GM21360 (cell line): ENCODE measurements around the gene VWA8.
"Not testable (repeated sequence)": the region's sequence is repeated elsewhere in the genome, so short reads cannot be mapped to it uniquely, and the experiment has no call there.

ENCODE experiments used
- ATAC-seq: cut with Tn5 transposase; IDR thresholded peaks from one replicate; pipeline ENCODE4 v1.9.1; 2021; ENCODE audit warnings: mild to moderate bottlenecking, moderate library complexity; ENCODE audit not compliant: unreplicated experiment

Gene VWA8

GRCh38 chr13:41812237-41812636 lies 148.7 kb downstream of the VWA8 start:
- no peak for ATAC-seq

DNA sequence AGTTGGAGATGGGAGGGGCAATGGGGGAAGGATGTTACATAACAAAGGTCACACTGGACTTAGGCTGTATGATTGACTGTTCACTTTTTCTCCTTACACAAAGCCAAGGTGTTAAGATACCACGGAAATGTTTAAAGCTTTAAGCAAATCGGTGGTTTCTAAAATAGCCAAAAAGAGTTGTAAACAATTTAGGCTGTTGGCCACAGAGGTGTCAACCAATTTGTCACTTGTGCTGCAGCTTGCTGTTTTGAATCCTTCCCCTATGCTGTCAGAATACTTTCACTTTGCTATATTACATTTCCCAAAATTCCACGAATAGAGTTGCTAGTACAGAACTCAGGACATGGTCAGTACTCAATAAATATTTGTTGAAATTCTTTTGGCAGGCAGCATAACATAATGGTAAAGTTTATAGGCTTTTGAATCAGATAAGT lies 149.3 kb downstream of the VWA8 start:
- ATAC-seq: no peak

GRCh38 chr13:41809962-41810361 lies 150.9 kb downstream of the VWA8 start:
- ATAC-seq: no peak

- ATAC-seq: not testable (repeated sequence)
These were observed 157.5 kb downstream of the VWA8 start for GRCh38 chr13:41803445-41803735.

GRCh38 chr13:41802684-41803444 lies 158.0 kb downstream of the VWA8 start:
- ATAC-seq: no peak

- no peak for ATAC-seq
These were observed 158.7 kb downstream of the VWA8 start for GRCh38 chr13:41802043-41802683.

DNA sequence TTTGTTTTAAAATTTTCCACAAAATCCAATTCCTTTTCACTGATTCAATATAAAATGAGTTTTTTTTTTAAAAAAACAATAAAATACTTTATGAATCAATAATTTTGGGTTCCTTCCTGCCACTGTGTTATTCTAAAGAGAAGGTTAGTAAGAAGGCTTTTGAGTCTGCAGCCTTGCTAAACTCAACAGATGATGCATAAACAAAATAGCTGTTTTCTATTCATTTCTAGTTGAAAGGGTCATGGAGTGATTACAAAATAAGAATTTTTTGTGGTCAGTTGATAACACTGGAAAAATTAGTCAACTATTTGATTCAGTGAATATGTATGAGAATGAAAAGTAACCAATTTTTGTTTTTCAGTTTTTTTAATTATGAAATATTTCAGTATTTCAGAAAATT lies 169.9 kb downstream of the VWA8 start:
- ATAC-seq: no peak

DNA sequence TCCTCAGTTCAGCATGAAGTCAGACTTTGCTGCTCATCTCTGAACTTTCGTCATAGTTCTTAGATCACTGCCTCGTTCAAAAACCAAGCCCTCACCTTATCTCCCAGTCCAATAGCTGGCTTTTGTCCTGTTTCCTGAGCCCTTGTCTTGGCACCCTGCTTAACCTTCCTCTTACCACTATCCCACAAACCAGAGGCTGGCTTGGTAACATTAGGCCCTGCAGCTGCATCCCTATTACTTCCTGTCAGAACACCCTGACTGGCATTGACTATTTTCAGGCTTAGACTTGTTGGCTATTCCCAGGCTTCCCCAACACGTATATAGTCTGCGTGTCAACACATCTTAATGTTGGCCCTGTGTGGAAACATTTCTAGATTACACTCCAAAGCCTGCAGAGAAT lies 172.4 kb downstream of the VWA8 start:
- ATAC-seq: no peak

DNA sequence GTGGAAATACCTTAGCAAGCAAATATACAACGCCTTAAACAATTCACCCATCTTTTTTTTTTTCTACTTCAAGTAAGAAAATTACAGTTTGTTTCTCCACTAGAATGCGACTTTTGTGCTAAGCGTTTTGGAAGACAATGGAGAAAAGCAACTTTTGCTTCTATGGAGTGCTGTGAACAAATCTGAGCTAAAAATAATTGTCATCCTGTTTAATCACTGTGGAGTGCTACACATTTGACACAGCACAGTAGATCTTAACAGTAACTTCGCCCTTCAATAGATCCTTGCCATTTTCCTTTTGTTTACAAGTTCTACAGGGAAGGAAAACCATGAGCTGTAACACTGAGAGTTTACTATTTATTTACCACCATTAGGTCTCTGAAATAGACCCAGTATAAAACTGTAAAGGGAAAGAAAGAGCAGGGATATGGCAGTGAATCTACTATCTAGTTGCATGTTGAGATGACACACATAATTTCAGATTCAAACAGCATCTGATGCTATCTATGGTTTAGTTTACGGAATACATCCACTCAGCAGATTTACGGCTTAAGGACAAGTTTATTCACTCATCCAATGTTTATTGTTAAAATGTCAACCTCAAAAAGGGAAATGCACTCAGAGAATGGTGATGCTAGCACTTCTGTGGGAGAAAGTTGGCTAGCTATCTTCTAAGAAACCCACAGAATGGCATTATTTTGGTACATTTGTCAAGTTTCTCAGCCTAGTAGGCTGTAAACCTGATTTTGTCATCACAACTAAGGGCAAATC lies 175.3 kb downstream of the VWA8 start:
- ATAC-seq: no peak

GRCh38 chr13:41782086-41782485 lies 178.8 kb downstream of the VWA8 start:
- no peak for ATAC-seq

DNA sequence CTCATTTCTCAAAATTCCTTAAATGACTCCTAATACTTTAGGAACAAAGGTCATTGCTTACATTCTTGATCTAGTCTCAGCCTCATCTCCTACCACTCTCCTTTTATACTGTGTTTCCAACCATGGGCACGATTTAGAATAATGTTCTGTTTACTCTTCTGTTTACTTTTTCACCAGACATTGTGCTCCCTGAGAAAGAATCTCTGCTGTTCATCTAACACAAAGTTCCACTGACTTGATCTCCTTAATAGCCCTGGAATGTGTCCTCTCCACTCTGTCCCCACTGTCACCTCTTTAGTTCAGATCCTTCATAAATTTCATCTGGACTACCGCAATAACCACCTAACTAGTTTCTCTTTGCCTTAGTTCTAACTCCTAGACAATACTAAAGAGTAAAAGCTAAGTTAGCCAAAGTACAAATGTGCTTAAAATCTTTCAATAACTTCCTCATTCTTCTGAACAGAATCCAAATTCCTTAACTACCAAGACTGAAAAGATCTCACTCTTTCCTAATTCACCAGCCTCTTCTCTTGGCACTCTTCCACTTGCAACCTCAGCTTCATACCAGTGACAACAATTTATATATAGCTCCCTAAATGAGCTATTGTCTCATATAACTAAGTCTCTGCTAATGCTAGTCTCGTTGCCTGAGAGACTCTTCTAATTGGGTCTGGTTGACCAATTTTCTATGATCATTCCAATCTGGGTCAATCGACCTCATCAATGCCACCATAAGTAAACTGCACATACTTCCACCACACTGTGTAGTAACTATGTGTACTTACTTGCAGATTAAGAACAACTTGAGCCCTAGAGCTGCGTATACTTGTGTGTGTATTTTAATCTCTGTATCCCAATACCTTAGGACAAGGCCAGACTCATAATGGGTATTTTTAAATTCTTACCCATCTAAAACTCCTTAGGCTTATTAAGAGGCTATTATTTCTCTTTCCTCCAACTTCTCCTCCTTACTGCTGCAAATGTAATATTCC lies 179.9 kb downstream of the VWA8 start:
- ATAC-seq: no peak

- no peak for ATAC-seq
These were observed 185.7 kb downstream of the VWA8 start for GRCh38 chr13:41775251-41775650.

DNA sequence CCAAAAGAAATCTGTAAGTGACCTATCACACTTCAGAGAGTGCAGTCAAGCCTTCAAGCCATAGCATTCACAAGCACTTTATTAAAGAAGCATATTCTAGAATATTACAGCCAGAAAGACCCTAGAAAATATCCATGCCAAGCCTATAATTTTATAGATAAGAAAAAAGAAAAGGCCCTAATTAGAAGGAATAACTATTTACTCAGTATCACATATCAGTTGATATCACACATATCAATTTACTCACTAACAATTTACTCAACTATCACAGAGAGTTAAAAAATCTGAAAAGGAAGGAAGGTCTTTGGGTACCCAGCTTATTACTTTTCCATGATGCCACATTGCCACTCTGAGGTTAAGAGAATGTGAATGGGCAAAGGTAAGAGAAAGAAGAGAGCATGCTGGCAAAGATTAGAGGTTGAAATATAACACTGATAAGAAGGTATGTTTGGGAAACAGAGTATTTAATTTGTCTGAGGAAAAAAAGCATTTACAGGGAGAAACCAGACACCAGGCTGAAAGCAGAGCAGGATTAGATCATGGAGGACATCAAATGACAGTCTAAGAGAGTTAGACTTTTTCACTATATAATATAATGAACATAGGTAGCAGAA lies 186.2 kb downstream of the VWA8 start:
- ATAC-seq: no peak

DNA sequence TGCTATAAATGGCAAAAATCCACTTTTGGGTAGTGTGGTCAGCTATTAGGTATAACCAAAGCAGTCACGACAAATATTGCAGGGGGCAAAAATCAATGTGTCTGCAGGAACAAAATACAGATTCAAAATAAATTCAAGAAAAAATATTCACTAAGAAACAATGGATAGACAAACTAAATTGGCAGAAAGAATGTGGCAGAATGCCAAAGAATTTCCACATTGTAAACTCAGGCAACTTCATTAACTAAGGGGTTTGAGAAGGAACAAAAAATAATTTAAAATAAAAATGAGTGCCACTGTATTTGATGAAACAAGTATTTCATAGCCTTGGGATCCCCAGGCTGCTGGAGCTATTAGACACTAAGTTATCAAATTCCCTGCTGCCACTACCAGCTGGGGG lies 193.1 kb downstream of the VWA8 start:
- ATAC-seq: no peak

GRCh38 chr13:41766439-41766838 lies 194.5 kb downstream of the VWA8 start:
- no peak for ATAC-seq

DNA sequence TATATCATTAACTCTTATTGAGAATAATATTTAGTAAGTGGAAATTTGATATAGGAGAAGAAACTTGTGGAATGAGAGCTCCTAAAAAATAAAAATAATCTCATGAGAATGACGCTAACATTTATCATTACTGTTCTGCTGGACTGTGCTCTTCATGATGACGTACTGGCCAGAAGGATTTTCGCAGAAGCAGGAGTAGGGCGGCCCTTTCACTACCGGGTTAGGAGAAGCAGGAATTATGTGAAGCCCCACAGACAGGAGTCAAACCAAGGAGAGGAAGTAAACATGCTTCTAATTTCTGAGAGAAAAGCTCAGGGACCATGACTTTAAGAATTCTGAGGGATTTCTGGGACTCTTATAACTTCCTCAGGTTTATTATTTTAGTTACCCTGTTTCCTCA lies 195.1 kb downstream of the VWA8 start:
- no peak for ATAC-seq

GRCh38 chr13:41765020-41765419 lies 195.9 kb downstream of the VWA8 start:
- no peak for ATAC-seq

GRCh38 chr13:41764558-41764957 lies 196.4 kb downstream of the VWA8 start:
- no peak for ATAC-seq

GRCh38 chr13:41763782-41764181 lies 197.1 kb downstream of the VWA8 start:
- no peak for ATAC-seq

DNA sequence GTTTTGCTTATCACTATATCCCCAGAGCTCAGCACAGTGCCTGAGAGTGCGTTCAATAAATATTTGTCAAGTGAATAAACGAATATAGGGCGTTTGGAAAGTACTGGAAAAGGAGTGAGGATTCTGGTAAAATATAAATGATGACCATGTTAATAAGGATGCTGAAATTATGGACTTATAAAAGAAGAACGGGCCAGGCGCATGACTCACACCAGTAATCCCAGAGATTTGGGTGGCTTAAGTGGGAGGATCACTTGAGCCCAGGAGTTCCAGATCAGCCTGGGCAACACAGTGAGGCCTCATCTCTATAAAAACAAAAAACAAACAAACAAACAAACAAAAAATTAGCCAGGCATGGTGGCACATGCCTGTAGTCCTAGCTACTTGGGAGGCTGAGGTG lies 198.1 kb downstream of the VWA8 start:
- ATAC-seq: no peak
